Ovary (tissue), 3 donors: ENCODE results near the gene SH3BGR.

Experiments
- CTCF ChIP-seq, 3 donors: fragments of 450-650 bp in 2 of 3; fragments of 200-600 bp in 1 of 3; IDR thresholded peaks; one replicate each; pipeline versions ENCODE4 v1.5.1 to v1.8.0; 2016 to 2022; ENCODE audit warnings: antibody characterized with exemption in 3 of 3, mild to moderate bottlenecking in 1 of 3
- EP300 ChIP-seq: sonication (generic); formaldehyde crosslinking; IDR thresholded peaks from one replicate; pipeline ENCODE4 v1.6.1; 2017; ENCODE audit warnings: antibody characterized with exemption
- POLR2A ChIP-seq: fragments of 450-650 bp; IDR thresholded peaks from one replicate; pipeline ENCODE4 v1.6.1; 2017; ENCODE audit warnings: antibody characterized with exemption, mild to moderate bottlenecking, moderate library complexity
- donor health status: DM: no; HTN: no; CAD: no.

GRCh38 chr21:39441502-39442475 is 10.0 kb upstream of the SH3BGR start:
- no peak for TF ChIP-seq CTCF (IDR thresholded peaks at IDR 0.05)
- TF ChIP-seq POLR2A, result no peak
- TF ChIP-seq EP300, result no peak
